Spleen (tissue), 7 donors: ENCODE results near the gene PTPN2.

Source experiments
- POLR2A ChIP-seq, 3 donors: fragments of 450-650 bp; IDR thresholded peaks; one replicate each; pipeline ENCODE4 v1.5.1; 2017; ENCODE audit warnings: antibody characterized with exemption in 3 of 3, mild to moderate bottlenecking in 1 of 3
- POLR2AphosphoS5 ChIP-seq, 3 donors: sonication (generic); formaldehyde crosslinking; IDR thresholded peaks; one replicate each; pipeline ENCODE4 v1.5.1; 2017; ENCODE audit warnings: antibody characterized with exemption in 3 of 3
- TF ChIP-seq, protein P1 (sequence below), 11 experiments: fragments of 200-600 bp in 7 of 11; fragments of 450-650 bp in 4 of 11; sonication (generic) in 4 of 11; IDR thresholded peaks in 8 of 11; conservative IDR thresholded peaks in 3 of 11; 1 replicate in 7 of 11; 2 replicates in 4 of 11; pipeline versions ENCODE4 v1.4.0 to v1.8.0; 2016 to 2021; ENCODE audit warnings: antibody characterized with exemption in 11 of 11, inconsistent platforms in 4 of 11, mild to moderate bottlenecking in 1 of 11
- donor health status: DM: no; HTN: no; CAD: no; lungs with moderate emphysema.
- donor health status: DM: no; HTN: no; CAD: no.
- donor health status: DM: no; HTN: no; CAD: no.

DNA sequence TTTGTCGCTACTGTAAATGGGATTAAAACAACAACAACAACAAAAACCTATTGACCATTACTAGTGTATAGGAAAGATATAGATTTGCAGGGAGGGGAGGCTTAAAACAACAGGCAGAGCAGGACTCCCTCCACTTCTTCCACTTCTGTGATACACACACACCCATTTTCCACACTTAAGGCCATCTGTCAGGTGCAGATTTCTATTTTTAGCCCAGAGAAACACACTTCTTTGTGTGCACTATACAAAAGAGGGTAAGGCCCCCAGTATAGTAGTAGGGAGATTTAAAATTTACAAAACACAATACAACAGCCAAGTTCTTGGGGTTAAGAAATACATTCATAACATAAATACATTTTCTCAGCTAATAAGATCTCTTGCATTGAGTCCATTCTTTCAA lies 22.4 kb downstream of the PTPN2 start:
- TF ChIP-seq, protein P1, sequence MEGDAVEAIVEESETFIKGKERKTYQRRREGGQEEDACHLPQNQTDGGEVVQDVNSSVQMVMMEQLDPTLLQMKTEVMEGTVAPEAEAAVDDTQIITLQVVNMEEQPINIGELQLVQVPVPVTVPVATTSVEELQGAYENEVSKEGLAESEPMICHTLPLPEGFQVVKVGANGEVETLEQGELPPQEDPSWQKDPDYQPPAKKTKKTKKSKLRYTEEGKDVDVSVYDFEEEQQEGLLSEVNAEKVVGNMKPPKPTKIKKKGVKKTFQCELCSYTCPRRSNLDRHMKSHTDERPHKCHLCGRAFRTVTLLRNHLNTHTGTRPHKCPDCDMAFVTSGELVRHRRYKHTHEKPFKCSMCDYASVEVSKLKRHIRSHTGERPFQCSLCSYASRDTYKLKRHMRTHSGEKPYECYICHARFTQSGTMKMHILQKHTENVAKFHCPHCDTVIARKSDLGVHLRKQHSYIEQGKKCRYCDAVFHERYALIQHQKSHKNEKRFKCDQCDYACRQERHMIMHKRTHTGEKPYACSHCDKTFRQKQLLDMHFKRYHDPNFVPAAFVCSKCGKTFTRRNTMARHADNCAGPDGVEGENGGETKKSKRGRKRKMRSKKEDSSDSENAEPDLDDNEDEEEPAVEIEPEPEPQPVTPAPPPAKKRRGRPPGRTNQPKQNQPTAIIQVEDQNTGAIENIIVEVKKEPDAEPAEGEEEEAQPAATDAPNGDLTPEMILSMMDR (IDR thresholded peaks at IDR 0.05 in 8 of 11, conservative IDR thresholded peaks at IDR 0.05 in 3 of 11), result no peak
- TF ChIP-seq POLR2A (IDR thresholded peaks at IDR 0.05) (no peak), POLR2AphosphoS5 (IDR thresholded peaks at IDR 0.05) (no peak)
